Panc1 (cell line): Measurements from ENCODE around the gene DOK6.

Experiments
- CTCF ChIP-seq: fragments of 450-650 bp; IDR thresholded peaks from 2 replicates; pipeline ENCODE4 v1.5.1; 2017; ENCODE audit warnings: mild to moderate bottlenecking
- POLR2AphosphoS5 ChIP-seq: IDR thresholded peaks from 2 replicates; pipeline ENCODE4 v1.6.1; 2012; ENCODE audit warnings: mild to moderate bottlenecking, low read depth, low read length, moderate library complexity
- SIN3A ChIP-seq: IDR thresholded peaks from 2 replicates; pipeline ENCODE4 v1.6.1; 2012; ENCODE audit warnings: low read depth, mild to moderate bottlenecking, low read length, moderate library complexity, borderline replicate concordance; ENCODE audit not compliant: insufficient read depth
- TF ChIP-seq, protein P1 (sequence below), 2 experiments: IDR thresholded peaks; 2 replicates each; pipeline ENCODE4 v1.6.1; 2011 to 2012; ENCODE audit warnings: low read depth in 2 of 2, control low read depth in 1 of 2, low read length in 1 of 2, mild to moderate bottlenecking in 1 of 2, moderate library complexity in 1 of 2; ENCODE audit not compliant: insufficient read depth in 1 of 2

DNA sequence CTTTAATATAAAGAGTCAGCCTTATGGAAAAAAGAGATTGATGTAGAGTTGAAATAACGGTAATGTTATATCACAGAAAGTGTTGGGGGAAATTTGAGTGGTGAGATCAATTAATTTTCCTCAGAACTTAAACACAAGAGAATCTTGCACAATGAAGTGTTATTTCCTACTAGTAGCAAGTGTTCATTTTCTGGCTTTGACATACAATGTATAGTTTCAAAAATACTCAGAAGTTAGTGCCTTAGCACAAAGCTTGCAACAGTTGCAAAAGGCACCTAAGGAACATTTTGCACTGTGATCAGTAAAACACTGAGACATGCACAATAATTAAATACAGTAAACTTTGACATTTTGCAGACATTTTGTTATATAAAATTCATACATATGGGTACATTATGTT, 385.7 kb downstream of the DOK6 start:
- TF ChIP-seq CTCF (no peak), POLR2AphosphoS5 (no peak), SIN3A (no peak)
- TF ChIP-seq, protein P1, sequence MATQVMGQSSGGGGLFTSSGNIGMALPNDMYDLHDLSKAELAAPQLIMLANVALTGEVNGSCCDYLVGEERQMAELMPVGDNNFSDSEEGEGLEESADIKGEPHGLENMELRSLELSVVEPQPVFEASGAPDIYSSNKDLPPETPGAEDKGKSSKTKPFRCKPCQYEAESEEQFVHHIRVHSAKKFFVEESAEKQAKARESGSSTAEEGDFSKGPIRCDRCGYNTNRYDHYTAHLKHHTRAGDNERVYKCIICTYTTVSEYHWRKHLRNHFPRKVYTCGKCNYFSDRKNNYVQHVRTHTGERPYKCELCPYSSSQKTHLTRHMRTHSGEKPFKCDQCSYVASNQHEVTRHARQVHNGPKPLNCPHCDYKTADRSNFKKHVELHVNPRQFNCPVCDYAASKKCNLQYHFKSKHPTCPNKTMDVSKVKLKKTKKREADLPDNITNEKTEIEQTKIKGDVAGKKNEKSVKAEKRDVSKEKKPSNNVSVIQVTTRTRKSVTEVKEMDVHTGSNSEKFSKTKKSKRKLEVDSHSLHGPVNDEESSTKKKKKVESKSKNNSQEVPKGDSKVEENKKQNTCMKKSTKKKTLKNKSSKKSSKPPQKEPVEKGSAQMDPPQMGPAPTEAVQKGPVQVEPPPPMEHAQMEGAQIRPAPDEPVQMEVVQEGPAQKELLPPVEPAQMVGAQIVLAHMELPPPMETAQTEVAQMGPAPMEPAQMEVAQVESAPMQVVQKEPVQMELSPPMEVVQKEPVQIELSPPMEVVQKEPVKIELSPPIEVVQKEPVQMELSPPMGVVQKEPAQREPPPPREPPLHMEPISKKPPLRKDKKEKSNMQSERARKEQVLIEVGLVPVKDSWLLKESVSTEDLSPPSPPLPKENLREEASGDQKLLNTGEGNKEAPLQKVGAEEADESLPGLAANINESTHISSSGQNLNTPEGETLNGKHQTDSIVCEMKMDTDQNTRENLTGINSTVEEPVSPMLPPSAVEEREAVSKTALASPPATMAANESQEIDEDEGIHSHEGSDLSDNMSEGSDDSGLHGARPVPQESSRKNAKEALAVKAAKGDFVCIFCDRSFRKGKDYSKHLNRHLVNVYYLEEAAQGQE (IDR thresholded peaks at IDR 0.05; ENCODE audit: insufficient read depth in 1 of 2, low read depth in 2 of 2, low read length in 1 of 2): no peak
